OCI-LY1 (cell line): ENCODE measurements around the gene MESP1.

Experiments used
- EZH2 ChIP-seq: fragments of 200-600 bp; sonication (generic), shearing (Covaris generic); IDR thresholded peaks from 2 replicates; pipeline ENCODE4 v1.8.0; 2017; ENCODE audit warnings: borderline replicate concordance, mixed run types, mild to moderate bottlenecking, antibody characterized with exemption, low read length, moderate library complexity, mixed read lengths
- TF ChIP-seq, protein P1 (sequence below): fragments of 200-600 bp; sonication (generic), shearing (Covaris generic); IDR thresholded peaks from 2 replicates; pipeline ENCODE4 v1.5.1; 2017; ENCODE audit warnings: mild to moderate bottlenecking, antibody characterized with exemption, low read length, moderate library complexity, mixed read lengths

DNA sequence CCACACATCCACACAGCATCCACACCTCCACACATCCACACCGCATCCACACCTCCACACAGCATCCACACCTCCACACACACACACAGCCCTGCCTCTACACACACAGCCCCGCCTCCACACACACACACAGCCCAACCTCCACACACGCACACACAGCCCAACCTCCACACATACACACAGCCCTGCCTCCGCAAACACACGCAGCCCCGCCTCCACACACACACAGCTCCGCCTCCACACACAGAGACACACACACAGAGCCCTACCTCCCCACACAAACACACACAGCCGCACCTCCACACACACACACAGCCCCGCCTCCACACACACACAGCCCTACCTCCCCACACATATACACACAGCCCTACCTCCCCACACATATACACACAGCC, 4.7 kb downstream of the MESP1 start:
- no peak for TF ChIP-seq EZH2
- TF ChIP-seq, protein P1, sequence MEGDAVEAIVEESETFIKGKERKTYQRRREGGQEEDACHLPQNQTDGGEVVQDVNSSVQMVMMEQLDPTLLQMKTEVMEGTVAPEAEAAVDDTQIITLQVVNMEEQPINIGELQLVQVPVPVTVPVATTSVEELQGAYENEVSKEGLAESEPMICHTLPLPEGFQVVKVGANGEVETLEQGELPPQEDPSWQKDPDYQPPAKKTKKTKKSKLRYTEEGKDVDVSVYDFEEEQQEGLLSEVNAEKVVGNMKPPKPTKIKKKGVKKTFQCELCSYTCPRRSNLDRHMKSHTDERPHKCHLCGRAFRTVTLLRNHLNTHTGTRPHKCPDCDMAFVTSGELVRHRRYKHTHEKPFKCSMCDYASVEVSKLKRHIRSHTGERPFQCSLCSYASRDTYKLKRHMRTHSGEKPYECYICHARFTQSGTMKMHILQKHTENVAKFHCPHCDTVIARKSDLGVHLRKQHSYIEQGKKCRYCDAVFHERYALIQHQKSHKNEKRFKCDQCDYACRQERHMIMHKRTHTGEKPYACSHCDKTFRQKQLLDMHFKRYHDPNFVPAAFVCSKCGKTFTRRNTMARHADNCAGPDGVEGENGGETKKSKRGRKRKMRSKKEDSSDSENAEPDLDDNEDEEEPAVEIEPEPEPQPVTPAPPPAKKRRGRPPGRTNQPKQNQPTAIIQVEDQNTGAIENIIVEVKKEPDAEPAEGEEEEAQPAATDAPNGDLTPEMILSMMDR, result no peak
